GM18858 (cell line): ENCODE measurements around the gene ATP1A2.
"Not testable (repeated sequence)": the region's sequence is repeated elsewhere in the genome, so short reads cannot be mapped to it uniquely, and the experiment has no call there.

ENCODE experiments used
- ATAC-seq: cut with Tn5 transposase; IDR thresholded peaks from one replicate; pipeline ENCODE4 v1.9.1; 2021; ENCODE audit not compliant: unreplicated experiment

The ATP1A2 gene

GRCh38 chr1:160122978-160123495 lies 7.5 kb downstream of the ATP1A2 start:
- ATAC-seq: no peak

GRCh38 chr1:160123726-160124125 lies 8.2 kb downstream of the ATP1A2 start:
- no peak for ATAC-seq

- ATAC-seq: no peak
These were observed 9.3 kb downstream of the ATP1A2 start for GRCh38 chr1:160124705-160125478.

- no peak for ATAC-seq
These were observed 10.2 kb downstream of the ATP1A2 start for GRCh38 chr1:160125746-160126145.

DNA sequence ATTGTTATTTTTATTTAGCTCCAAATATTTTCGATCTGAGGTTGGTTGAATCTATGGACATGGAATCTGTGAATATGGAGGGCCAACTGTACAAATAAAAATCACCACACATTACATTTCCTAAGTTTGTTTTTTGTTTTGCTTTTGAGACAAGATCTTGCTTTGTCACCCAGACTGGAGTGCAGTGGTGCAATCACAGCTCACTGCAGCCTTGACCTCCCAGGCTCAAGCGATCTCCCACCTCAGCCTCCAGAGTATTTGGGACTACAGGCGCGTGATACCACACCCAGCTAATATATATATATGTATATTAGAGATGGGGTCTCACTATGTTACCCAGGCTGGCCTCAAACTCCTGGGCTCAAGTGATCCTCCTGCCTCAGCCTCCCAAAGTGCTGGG lies 10.8 kb downstream of the ATP1A2 start:
- ATAC-seq: not testable (repeated sequence)

DNA sequence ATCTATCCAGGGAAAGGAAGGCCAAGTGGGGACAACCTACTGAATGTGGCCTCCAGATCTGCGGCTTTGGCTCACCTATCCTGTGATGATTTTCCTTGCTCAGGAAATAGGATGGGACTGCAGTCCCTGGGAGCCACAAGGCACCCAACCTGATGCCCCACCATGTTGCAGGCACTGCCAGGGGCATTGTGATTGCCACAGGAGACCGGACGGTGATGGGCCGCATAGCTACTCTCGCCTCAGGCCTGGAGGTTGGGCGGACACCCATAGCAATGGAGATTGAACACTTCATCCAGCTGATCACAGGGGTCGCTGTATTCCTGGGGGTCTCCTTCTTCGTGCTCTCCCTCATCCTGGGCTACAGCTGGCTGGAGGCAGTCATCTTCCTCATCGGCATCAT lies 11.8 kb downstream of the ATP1A2 start:
- no peak for ATAC-seq

DNA sequence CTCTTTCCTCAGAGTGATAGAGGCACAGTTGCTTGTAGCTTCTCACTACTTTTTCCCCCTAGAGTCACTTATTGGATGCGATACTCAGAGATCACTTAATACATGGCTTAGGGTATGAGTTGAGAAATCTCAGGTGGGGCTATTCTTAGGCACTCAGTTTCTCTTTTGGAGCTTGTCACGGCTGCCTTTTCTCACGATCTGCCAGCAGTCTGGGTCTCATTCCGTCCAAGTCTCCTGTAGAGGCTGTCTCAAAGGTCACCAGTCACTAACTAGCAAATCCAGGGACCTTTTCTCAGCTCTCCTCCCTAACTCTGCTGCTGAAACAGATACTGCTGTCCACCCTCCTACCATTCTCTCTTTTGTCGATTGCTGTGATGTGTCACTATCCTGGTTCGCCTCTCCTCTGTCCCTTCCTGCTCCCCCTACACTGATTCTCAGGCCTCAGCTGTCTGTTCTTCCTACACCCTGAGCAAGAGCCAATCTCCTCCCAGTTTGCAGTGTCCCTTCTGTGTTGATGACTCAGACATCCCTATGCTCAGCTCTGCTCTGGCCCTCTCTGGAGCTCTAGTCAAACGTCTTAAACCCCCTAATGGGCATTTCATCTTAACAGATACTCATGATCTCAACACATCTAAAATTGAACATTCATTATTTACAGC lies 12.4 kb downstream of the ATP1A2 start:
- no peak for ATAC-seq

- ATAC-seq: no peak
These were observed 13.1 kb downstream of the ATP1A2 start for GRCh38 chr1:160128636-160129035.

DNA sequence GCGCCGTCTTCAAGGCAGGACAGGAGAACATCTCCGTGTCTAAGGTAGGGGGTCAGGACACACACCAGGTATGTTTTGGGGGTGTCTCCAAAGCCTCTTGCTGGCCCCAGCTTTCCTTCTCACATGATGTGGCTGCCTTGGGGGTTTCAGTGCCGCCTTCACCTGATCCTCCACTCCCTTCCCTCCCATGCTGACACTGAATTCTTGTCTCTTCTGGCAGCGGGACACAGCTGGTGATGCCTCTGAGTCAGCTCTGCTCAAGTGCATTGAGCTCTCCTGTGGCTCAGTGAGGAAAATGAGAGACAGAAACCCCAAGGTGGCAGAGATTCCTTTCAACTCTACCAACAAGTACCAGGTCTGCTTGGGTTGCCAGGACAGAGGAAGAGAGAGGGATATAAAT lies 13.5 kb downstream of the ATP1A2 start:
- ATAC-seq: no peak

- no peak for ATAC-seq
These were observed 14.0 kb downstream of the ATP1A2 start for GRCh38 chr1:160129558-160129957.

DNA sequence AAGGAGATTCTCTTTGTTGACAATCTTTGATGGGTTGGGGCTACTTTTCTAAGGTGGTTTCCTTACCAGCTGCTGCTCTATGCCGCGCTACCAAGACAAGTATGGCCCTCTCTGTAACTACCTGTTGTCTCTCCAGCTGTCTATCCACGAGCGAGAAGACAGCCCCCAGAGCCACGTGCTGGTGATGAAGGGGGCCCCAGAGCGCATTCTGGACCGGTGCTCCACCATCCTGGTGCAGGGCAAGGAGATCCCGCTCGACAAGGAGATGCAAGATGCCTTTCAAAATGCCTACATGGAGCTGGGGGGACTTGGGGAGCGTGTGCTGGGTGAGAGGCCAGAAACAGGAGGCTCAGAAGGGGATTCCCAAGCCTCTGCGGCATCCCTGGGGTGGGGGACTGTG lies 14.4 kb downstream of the ATP1A2 start:
- ATAC-seq: no peak

GRCh38 chr1:160130486-160130885 lies 14.9 kb downstream of the ATP1A2 start:
- no peak for ATAC-seq

- ATAC-seq: no peak
These were observed 15.4 kb downstream of the ATP1A2 start for GRCh38 chr1:160130939-160131338.

DNA sequence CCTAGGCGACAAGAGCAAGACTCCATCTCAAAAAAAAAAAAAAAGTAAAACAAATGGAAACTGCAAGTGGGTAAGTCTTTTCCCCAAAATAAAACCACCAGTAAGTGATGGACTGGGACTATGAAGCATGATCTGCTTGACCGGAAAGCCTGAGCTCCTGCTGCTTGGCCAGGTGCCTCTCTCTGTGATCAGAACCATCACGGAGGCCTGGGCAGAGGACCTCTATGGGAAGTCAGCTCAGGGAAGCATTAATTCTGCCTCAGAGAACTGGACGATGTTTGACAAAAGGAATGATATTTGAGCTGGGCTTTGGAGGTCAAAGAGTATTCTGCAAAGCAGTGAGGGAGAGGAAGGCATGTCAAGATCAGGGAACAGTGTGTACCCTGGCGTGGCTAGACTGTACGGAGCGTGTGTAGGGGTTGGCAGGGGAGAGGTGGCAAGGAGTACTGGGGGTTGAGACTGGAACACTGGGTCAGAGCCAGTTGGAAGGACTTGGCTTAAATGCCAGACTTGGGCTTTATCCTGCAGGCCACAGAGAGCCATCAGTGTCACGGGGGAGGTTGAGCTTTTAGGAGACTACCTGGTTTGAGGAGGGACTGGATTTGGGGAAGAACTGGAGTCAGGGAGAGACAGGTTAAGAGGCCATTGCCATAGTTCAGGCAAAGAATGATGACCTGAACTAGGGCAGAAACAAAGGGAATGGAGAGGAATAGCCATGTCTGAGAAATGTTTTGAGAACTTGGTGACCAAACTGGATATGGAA lies 16.4 kb downstream of the ATP1A2 start:
- no peak for ATAC-seq

GRCh38 chr1:160133990-160134770 lies 18.6 kb downstream of the ATP1A2 start:
- ATAC-seq: no peak

DNA sequence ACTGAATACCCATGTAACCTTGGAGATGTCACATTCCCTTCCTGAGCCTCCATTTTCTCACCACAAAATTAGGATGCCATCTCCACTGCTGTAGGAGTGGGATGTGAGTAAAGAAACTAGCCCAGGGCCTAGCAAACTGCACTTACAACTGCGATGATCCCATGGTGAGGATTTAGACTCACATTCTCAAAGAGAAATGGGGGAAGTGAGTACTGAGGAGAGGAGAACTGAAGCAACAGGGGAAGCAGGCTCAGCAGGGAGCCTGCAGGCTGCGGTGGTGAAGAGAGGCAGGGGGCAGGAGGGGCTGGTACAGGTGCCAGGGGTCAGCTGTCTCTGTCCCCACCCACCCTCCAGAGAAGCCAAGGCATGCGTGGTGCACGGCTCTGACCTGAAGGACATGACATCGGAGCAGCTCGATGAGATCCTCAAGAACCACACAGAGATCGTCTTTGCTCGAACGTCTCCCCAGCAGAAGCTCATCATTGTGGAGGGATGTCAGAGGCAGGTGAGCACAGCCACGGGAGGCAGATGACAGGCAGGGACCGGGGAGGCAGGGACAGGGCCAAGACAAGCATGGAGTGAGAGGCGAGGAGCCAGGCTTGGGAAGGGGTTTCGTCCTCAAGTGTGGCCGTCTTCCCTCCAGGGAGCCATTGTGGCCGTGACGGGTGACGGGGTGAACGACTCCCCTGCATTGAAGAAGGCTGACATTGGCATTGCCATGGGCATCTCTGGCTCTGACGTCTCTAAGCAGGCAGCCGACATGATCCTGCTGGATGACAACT lies 19.4 kb downstream of the ATP1A2 start:
- no peak for ATAC-seq

DNA sequence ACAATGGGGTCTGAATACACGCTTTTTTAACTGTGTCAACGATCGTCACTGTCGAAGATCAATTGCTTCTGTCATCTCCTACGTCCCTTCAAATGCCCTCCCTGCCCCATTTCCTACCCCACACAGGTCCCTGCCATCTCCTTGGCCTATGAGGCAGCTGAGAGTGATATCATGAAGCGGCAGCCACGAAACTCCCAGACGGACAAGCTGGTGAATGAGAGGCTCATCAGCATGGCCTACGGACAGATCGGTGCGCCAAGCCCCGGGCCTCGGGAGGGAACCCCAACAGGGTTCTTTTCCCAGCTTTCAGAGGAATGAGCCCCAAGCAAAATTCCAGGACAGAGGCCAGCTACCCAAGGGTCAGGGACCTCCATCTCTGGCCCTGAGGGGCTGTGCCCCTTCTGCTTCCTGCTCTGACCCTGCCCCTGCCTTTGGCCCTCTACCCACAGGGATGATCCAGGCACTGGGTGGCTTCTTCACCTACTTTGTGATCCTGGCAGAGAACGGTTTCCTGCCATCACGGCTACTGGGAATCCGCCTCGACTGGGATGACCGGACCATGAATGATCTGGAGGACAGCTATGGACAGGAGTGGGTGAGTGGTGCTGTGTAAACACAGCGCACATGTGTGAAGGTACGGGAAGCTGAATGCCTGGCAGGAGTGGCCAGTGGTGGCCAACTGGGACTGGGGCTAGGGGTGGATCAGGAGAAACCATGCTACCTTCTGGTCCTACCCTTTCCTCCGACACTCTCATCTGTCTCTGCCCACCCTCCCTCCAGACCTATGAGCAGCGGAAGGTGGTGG lies 20.8 kb downstream of the ATP1A2 start:
- ATAC-seq: no peak

GRCh38 chr1:160136926-160137200 lies 21.3 kb downstream of the ATP1A2 start:
- no peak for ATAC-seq

DNA sequence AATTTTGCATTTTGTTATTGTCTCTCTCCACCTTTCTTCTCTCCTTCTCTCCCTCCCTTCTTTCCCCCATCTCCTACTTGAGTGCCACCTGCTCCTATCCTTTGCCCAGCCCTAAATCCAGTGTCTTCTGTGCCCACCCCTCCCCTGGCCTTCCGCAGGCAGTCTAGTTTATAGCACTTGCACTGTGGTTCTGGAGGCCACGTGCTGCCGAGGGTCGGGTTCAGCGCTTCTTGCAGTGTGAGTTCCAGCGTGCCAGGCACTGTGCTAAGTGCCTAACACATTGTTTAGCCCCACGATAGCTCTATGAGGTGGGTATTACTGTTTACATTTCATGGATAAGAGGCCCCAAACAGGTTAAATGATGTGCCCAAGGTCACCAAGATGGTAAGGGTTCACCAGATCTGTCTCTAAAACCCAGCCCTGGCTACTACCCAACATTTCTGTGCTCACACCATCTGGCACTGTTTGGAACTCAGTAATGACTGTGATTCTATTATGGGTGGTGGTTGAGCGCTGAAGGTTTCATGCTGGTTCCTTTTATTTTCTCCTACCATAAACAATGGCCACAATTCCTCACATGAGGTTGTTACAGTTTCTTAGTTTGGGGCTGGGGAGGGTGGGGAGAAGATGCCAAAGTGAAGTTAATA lies 21.8 kb downstream of the ATP1A2 start:
- no peak for ATAC-seq
